Renal cortical epithelial cell (primary cell): ENCODE data around the gene ARHGAP25. TPM values are rescaled to one million over a fixed set of nuclear protein-coding genes. Genes with fewer than 3 reads are reported as not detected.

Experiments
- DNase-seq: peaks from one replicate; pipeline ENCODE4 v3.0.0-alpha.2; 2011; ENCODE audit warnings: low read depth
- total RNA-seq: library from RNA; depleted of rRNA; stranded (reverse); fragments of >200 nt; gene quantifications from 2 replicates; pipeline ENCODE4 v1.2.3, GENCODE V29; 2014

ARHGAP25 gene
- total RNA-seq, 1 donor from 2014 or later: 1.2 TPM

DNA sequence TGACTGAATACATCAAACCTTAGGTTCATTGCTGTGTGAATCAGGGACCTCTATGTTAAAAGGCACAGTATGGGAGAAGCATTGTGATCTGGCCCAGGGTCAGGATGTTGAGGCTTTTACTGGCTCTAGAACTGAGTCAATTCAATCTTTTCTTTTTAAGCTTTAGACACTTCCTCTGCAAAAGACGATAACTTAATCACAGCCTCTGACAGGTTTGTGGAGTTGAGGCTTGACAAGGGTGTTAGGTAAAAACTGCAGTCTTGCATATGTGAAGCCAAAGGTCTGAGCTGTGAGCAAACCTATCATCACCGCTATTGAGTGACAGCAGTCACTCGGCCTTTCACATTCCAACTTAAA is 17.3 kb upstream of the ARHGAP25 start:
- DNase-seq: no peak

DNA sequence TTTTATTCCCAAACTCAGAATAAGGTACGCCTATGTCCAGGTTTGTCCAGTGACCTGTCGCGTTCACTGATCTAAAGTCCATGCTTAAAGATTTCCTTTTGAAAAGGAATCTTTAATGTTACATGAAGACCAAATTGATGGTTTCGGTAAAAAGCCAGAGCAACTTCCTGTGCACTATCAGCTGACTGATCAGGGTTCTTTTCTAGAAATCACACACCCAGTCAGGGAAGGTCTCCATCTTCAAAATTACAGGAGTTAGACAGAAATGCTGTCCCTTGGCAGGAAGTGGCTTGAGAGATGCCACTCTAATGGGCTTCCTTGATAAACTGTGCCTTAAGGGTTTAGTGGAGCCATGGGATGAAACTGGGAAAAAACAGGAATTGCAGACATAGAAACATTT is 14.7 kb upstream of the ARHGAP25 start:
- DNase-seq: no peak

DNA sequence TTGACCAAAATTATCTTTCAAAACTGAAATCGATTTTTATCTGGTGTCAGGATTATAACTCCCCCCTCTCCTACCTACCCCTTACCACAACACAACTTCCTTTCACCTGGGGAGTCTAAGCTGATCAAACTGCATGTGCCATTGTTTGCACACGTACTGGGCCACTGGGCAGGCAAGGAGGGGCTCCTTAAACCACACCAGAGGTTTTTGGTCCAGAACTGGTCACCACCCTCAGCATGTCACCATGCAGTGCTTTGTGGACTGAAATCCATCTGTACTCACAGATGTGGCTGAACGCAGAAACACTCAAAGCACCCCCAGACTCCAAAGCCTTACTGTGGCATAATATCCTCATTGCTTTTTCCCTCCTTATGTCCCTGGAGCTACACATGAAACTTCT is 13.9 kb upstream of the ARHGAP25 start:
- DNase-seq: no peak

DNA sequence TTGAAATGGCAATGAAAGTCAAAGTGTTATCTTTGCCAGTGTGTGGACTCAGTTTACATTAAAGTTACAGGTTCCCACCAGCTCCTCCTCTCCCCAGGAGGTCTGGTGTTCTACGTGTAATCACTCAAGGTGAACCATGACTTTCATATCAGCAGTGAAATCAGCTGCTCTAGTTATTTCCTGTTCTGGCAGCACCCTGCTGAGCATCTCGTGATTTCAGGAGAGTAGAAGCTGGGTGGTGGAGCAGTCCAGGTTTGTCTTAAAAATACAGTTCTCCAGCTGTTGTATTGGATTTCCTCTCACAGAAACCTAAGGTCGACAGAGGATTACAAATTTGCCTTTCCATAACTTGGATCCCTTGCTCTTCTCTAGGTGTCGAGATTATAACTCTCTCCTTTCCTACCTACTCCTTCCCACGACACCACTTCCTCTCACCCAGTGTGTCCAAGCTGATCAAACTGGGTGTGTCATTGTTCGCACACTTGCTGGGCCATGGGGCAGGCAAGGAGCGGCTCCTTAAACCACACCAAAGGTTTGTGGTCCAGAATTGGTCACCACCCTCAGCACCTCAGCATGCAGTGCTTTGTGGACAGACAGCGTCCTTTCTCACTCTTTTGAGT is 13.0 kb upstream of the ARHGAP25 start:
- peak; percentile 25 for DNase-seq

DNA sequence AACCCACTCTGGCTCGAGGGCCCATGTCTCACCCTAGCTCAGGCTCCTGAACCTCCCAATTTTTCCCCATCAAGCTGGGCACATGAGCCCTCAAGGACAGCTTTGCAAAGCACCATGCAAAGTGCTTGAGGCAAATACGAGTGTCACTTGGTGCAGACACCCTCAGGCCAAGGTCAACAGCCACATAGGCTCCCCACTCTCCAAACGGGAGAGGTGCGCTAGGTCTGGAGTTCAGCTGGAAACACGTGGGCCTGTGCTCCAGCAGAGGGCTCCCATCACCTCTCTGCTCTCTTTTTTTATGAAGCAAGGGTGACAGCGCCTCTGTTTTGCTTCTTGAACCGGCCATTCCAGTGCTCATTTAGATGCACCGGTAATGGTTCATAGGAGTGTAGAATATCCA is 11.9 kb upstream of the ARHGAP25 start:
- no peak for DNase-seq

DNA sequence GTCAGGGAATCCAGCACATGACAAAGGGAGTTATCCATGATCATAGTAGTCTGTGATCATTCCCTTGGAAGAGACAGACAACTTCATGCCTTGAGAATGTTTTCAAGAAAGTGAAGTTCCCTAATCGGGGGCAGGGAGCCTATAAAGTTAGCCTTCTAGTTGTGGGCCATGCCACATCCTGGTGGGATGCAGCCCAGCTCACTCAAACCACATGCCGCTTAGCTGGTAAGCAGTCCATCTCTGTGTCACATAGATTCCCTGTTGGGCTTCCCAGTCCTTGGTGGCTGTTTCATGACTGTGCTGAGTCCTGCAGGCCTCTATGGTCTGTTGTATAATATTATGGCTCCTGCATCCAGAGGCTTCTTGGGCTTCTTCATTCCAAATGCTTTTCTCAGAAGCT is 11.4 kb upstream of the ARHGAP25 start:
- DNase-seq: no peak

DNA sequence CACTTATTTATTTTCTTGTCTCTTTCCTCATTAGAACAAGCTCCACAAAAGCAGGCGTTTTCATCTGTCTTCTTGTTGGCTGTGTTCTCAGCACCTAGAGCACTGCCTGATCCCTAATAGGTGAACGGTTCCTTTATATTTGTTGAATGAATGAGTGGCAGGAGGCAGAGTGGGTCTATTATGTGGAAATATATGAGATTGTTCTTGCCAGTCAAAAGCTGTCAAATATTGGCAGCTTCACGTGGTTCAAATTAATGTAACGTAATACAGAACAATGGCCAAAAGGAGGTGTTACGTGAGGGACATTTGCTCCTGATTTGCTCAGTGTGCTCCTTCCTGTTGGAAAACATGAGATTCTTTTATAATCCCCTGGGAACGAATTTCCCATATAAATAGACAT is 8.5 kb upstream of the ARHGAP25 start:
- DNase-seq: no peak

DNA sequence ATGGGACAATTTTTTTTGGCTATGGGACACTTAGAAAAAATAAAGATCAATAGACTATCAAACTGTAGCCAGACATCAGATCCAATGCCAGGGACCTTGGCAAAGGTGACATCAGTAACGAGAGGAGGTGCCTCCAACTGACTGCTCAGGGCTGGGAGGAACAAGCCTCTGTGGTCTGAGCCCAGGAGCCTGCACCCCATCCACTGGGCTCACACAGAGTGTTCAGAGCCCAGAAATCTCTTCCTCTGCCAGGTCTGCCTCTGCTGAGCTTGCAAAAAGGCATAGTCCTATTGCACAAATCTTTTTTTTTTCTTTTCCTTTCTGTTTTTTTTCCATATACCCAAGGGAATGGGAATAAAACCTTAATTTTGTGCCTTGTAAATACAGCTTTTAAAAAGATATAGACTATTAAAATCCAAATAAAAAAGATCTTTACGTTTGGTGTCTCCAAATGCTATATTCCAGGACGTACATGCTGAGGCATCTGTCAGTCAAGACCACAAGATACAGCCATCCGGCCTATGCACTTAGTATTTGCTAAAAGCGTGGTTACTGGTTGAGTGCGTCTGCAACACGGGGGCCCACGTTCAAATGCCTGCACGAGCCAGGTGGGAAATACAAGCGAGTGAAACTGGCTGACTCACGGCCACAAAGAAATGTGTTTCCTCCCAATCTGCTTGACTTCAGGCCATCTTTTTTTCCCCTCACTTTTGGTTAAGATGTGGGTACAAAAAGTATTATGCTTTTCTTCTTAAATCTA is 7.8 kb upstream of the ARHGAP25 start:
- no peak for DNase-seq

DNA sequence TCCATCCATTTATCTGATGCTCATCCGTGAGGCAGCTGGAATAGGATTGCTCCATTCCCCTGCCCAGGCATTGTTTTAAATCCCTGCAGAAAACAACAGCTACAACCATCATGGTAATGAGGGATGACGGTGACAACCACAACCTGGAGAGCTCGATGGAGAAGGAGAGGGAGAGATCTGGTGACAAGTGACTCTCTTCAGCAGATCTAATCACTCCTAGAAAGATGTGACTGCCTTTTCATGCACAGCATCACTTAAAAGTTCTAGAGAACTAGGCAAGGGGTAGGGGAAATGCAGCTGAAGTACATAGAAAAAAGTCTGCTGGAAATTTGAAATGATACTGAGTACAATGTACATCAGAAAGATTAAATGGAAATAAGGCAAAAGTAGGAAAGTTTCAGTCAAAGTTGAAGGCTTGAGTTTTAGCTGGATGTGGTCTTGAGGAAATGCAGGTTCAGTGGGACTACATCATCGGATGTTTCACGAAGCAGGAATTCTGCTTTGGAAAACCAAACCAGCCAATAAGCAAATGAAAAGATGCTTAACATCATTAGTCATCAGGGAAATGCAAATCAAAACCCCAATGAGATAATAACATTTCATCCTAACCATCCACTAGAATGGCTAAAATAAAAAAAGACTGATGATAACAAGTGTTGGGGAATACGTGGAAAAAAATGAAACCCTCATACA is 6.8 kb upstream of the ARHGAP25 start:
- DNase-seq: no peak

DNA sequence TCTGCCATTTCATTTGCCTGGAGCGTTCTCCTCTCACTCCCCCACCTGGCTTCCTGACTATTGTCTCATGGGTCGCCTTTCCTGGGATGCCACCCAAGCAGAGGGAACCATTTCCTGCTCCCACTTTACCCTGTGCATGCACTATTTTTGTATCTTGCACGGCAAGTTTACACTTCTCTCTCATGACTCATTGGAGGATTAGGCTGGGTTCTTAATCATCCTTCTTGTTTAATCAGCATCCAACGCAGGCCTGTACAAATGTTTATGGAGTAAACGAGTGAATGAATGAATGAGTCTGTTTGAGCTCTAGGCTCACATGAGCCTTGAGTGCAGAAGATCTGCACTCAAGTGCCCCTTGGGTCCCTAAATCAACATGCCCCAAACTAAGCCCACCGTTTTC is 3.8 kb upstream of the ARHGAP25 start:
- no peak for DNase-seq

DNA sequence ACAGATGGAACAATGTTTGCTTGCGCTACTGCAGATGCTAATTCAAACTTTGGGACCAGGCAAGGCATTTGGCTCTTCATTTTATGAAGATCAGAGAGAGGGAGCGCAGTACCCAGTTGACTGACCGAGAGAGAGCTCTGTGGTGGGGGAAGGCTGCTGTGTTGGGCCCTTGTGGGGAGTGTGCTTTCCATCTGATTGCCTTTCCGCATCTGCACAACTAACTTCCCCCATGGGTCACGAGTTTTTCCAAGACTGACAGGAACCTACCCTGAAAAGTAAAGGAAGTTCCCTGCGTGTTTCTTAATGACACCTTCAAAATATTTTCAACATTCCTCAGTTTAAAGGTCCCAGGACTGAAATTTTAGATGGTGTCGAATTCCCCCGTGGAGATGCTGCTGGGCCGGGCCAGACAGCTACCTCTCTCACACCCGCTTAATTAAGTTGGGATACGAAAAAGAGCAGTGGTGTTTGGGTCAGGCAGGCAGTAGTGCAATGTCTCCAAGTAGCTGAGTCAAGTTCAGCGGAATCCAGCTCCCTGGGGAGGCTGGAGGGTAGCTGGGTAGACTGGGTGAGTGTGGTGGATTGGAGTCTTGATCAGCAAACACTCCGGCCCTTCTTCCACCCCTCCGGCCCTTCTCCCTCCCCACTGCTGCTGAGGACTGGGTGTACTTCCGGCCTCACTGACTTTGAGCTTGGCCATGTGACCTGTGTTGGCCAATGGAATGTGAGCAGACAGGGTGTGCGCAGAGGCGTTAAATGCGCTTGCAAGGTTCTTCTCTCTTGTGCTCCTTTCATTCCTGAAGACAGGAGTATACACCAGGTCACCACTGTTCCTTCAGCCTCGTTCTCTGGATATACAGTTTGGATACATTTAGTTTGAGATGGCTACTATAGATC is 2.3 kb upstream of the ARHGAP25 start:
- no peak for DNase-seq

DNA sequence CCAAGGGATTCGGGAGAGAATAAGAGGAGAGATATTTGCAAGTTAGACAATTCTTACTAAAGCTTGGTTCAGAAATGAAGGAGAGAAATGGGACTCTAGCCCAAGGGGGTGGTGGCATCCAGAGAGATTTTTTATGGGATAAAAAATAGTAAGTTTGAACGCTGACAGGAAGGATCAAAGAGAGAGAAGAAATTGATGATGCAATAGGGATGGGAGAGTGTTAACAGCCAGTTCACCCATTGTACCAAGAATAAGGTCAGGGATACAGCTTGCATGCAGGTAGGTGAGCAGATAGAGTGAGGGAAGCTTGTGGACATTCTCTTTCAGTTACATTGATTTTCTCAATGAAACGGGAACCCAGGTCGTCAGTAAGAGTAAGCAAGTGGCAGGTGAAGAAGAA is 1.2 kb upstream of the ARHGAP25 start:
- DNase-seq: no peak

DNA sequence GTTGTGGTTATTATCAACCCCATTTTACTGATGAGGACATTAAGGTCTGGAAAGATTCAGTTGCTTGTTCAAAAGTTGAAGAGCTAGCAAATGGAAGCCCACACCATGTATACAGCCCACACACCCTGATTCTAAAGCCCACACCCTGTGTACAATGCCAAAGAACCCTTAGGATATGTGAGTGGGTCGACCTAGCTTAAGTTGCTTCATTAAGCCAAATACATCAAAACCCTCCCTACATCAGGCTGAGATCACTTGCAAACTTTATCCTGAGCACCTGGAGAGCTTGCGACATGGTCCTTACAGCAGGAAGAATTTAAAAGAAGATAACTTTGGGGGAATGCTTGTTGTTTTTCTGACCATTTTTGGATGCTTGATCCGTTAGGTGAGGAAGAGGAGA is 435 bp upstream of the ARHGAP25 start:
- no peak for DNase-seq

DNA sequence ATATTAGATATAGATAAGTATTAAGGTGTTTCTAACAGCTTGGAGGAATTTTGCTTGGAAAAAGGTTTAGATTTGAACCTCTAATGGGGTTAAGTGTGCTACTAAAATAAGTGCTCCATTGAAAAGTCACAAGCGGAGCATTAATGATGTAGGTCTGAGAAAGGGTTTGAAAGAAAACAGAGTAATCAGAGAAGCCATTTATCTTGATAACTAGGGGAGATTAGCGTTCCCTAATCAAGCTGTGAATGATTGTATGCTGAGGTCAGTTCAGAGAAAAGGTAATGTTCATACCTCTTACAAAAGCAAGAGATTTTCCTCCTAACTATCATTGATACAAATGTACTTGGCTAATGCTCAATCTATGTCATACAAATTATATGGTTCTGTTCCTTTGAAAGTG is 1.5 kb downstream of the ARHGAP25 start:
- no peak for DNase-seq

DNA sequence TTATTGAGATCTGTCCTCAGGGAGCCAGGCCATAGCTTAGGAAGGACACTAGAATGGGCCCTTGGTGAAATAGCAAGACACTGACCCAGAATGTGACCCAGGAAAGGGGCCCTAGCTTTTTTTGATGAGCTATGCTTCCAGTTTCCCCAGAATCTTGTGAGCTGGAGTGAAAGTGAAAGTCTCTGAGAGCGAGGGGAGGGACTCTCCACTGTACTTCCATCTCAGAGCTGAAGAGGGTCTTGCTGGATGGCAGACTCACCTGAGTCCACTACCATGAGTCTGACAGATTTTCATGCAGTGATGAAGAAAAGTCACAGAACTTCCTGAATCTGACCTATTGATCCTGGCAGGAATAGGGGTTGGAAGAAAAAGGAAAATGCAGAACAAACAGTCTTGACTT is 3.1 kb downstream of the ARHGAP25 start:
- DNase-seq: no peak

DNA sequence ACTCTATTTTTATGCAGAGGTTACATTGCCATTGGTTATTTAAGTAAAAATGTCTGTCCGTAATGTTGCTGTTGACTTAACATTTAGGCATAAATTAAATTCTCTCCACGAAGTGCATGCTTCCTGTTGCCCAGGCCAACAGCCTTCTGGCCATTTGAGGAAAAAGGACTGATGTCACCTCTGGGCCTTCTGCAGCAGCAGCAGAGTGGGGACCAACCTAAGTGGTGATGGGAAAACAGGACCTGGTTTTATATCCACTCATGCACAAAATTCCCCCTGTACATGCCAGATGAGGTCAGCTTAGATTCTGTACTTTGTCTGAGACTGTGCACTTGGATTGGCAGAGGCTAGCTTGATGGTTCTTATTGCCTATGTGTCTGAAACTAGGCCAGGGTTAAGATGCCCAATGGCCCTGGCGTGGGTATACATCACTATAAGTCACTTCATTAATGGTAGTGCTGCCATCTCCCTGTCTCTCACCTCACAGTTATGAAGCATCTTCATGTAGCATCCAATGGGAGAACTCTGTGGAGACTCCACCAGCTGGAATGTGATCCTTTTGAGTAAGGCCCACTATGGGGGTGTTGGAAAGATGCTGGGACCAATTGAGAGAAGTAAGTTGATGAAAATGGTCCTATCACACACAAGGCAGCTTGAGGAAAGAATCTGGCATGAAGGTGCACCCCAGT is 4.4 kb downstream of the ARHGAP25 start:
- DNase-seq: no peak

DNA sequence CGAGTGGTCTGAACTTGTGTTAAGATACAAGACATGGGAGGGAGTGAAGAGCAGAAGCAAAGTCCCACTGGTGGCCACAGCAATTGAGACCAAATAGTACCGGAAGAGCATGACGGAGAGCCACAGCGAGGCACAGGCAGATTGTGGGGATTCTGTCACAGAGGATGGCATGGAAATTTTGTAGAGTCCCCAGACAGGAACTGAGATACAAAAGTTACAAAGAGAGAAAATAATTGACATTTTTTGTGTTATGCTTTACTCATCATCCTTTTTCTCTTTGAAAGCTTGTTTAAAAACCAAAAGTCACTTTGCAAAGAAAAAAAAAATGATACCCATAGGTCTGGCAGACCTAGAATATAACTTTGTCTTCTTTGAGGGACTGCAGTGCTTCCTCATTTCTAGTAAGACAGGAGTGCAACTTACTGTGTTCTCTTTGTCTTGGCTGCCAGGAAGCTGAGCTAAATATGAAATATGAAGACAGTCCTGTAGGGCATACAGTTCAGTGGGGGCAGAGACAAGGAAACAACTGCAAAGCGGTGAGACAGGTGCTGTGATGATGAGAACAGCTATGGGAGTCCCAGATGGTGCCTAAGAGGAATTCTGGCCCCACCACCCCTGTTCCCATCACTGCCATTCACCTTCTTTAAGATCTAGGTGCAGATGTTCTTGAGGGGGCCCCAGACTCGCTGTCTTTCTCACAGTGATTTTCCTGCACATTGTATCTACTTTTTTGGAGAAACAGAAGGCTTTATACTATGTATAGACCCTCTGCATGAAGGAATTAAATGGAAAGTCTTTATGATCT is 5.2 kb downstream of the ARHGAP25 start:
- no peak for DNase-seq

DNA sequence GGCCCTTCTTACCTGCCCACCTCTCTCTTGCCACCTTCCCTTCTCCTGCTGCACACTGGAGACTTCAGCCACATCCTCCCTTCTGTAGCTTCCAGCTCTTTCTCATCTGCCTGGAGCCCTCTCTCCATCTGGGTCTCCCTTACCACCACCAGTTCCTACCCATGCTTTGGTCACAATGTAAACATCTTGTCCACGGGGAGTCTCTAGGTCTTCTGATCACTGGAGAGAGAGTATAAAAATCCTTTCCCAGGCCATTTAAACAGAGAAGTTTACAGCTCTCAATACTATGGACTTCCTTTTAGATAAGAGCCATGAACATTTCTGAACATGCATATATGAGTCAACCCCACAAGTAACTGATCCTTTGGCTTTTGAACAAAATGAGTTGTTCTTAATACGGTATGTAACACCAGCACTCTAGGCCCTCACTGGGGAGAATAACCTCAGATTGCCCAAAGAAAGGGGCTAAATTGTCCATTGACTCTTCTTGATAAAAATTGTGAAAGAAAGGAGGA is 5.8 kb downstream of the ARHGAP25 start:
- no peak for DNase-seq

DNA sequence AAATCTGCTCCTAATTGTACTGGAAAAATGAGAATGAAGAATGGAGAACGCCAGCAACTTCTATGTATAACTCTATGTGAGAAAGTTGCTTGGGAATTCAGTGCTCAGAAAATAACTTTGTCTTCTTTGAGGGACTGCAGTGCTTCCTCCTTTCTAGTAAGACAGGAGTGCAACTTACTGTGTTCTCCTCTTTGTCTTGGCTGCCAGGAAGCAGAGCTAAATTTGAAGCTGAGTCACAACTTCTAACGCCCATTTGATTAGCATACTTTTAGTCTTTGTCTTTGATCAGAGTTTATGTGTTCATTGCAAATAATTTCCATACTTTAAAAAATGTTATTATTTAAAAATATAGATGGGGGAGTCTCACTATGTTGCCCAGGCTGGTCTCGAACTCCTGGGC is 6.6 kb downstream of the ARHGAP25 start:
- no peak for DNase-seq

DNA sequence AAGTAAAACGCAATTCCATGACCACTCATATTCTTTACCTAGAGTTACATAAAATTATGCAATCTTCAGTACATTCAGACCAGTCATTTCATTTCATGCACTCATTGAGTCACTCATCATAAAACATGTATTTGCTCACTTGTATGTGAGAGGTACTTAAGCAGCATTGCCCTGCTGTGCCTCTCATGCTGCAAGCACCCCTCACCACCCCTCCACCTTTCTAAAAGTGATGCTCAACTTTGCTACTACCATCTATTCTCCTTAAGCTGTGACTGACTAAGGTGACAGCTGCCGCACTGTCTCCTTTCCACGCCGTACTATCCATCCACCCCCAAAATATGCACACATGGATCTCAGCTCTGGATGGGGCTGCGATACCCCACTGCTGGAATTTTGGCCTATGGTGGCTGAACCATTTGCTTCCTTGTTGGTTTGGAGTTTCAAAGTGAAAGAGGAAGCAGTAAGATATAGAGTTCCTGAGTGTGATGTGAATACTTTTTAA is 7.2 kb downstream of the ARHGAP25 start:
- DNase-seq: no peak
